Lower leg skin (tissue), 3 donors: ENCODE results near the gene RAB10.

ENCODE experiments used
- CTCF ChIP-seq, 3 donors: fragments of 450-650 bp; IDR thresholded peaks; one replicate each; pipeline ENCODE4 v1.5.1; 2016; ENCODE audit warnings: antibody characterized with exemption in 3 of 3, mild to moderate bottlenecking in 3 of 3, moderate library complexity in 2 of 3
- POLR2A ChIP-seq, 2 donors: fragments of 450-650 bp; IDR thresholded peaks; one replicate each; pipeline ENCODE4 v1.6.1; 2016 to 2017; ENCODE audit warnings: antibody characterized with exemption in 2 of 2, mild to moderate bottlenecking in 1 of 2, moderate library complexity in 1 of 2

DNA sequence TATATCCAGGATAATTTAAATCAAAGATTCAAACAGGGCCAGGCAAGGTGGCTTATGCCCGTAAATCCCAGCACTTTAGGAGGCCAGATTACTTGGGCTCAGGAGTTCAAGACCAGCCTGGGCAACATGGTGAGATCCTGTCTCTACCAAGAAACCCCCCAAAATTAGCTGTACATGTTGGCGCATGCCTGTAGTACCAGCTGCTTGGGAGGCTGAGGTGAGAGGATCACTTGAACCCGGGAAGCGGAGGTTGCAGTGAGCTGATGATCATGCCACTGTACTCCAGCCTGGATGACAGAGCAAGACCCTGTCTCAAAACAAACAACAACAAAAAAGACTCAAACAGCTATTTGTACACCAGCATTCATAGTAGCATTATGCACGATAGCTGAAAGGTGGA lies 9.2 kb downstream of the RAB10 start:
- TF ChIP-seq CTCF (IDR thresholded peaks at IDR 0.05) (no peak), POLR2A (IDR thresholded peaks at IDR 0.05) (no peak)
